Fibroblast of lung (primary cell): Measurements from ENCODE around the gene FBXO8. TPM values are rescaled to one million over a fixed set of nuclear protein-coding genes. Genes with fewer than 3 reads are reported as not detected.
A peak's percentile ranks its signal among the peaks of the same experiment; 100 is the strongest.

Experiments used
- DNase-seq, 2 donors: peaks; one replicate each; pipeline versions ENCODE4 v3.0.0 to v3.0.0-alpha.2; 2010; ENCODE audit warnings: low read depth in 2 of 2
- H2AFZ ChIP-seq: 2 replicates; pipeline ENCODE4 v1.5.1; 2012; ENCODE audit warnings: low read length, control low read depth, inconsistent platforms
- H3K27ac ChIP-seq: 2 replicates; pipeline ENCODE4 v1.5.1; 2011; ENCODE audit warnings: low read length, control low read depth; ENCODE audit not compliant: insufficient read depth
- H3K27me3 ChIP-seq: 2 replicates; pipeline ENCODE4 v1.5.1; 2011; ENCODE audit warnings: mild to moderate bottlenecking, low read length; ENCODE audit not compliant: control insufficient read depth, insufficient read depth
- H3K36me3 ChIP-seq: 2 replicates; pipeline ENCODE4 v1.5.1; 2011; ENCODE audit warnings: low read length; ENCODE audit not compliant: control insufficient read depth, insufficient read depth
- H3K4me1 ChIP-seq: 2 replicates; pipeline ENCODE4 v1.5.1; 2011; ENCODE audit warnings: low read length; ENCODE audit not compliant: control insufficient read depth, insufficient read depth; ENCODE audit errors: extremely low read depth
- H3K4me2 ChIP-seq: 2 replicates; pipeline ENCODE4 v1.5.1; 2011; ENCODE audit warnings: low read length, control low read depth; ENCODE audit not compliant: insufficient read depth; ENCODE audit errors: extremely low read depth
- H3K4me3 ChIP-seq, 4 experiments: fragments of 200-600 bp in 1 of 4; sonication (generic) in 1 of 4; replicated peaks in 1 of 4; 2 replicates each; pipeline ENCODE4 v1.5.1; 2011 to 2016; ENCODE audit warnings: low read length in 4 of 4, low read depth in 3 of 4, mild to moderate bottlenecking in 3 of 4, control low read depth in 2 of 4, inconsistent platforms in 1 of 4, mixed read lengths in 1 of 4; ENCODE audit not compliant: insufficient read depth in 1 of 4; ENCODE audit errors: control extremely low read depth in 1 of 4
- H3K79me2 ChIP-seq: 2 replicates; pipeline ENCODE4 v1.5.1; 2012; ENCODE audit warnings: mild to moderate bottlenecking, low read length, inconsistent platforms; ENCODE audit not compliant: control insufficient read depth, insufficient read depth
- H3K9ac ChIP-seq: 2 replicates; pipeline ENCODE4 v1.5.1; 2011; ENCODE audit warnings: mild to moderate bottlenecking, low read length, control low read depth; ENCODE audit not compliant: insufficient read depth
- H3K9me3 ChIP-seq: 2 replicates; pipeline ENCODE4 v1.5.1; 2012; ENCODE audit warnings: low read depth, low read length; ENCODE audit not compliant: control insufficient read depth, insufficient read depth
- H4K20me1 ChIP-seq: 2 replicates; pipeline ENCODE4 v1.5.1; 2011; ENCODE audit warnings: low read length; ENCODE audit not compliant: control insufficient read depth, insufficient read depth; ENCODE audit errors: extremely low read depth
- CTCF ChIP-seq, 2 donors: IDR thresholded peaks in 1 of 2; conservative IDR thresholded peaks in 1 of 2; 1 replicate in 1 of 2; 2 replicates in 1 of 2; pipeline ENCODE4 v1.5.1; 2011 to 2012; ENCODE audit warnings: low read length in 2 of 2, control low read depth in 1 of 2, inconsistent platforms in 1 of 2, low read depth in 1 of 2, mild to moderate bottlenecking in 1 of 2
- EZH2 ChIP-seq: IDR thresholded peaks from 2 replicates; pipeline ENCODE4 v1.5.1; 2012; ENCODE audit warnings: low read length, control low read depth, mild to moderate bottlenecking; ENCODE audit errors: missing control alignments
- polyA plus RNA-seq, 2 donors: library from polyadenylated mRNA; depleted of rRNA in 1 of 2; stranded (reverse) in 1 of 2; unstranded in 1 of 2; fragments of >200 nt; gene quantifications; 2 replicates each; pipeline ENCODE4 v1.2.1, GENCODE V29; 2011 to 2012; ENCODE audit warnings: missing spikeins in 1 of 2
- total RNA-seq: library from RNA; depleted of rRNA; stranded (reverse); fragments of >200 nt; gene quantifications from 2 replicates; pipeline ENCODE4 v1.2.1, GENCODE V29; 2014

Gene FBXO8
- total and polyA plus RNA-seq, 2 donors (not counting 1 experiment from before 2014, with no cell fraction given) = 26.7 to 46.1 TPM

- Histone ChIP-seq H2AFZ (no peak overlapping the region), H3K4me3 (no peak overlapping the region), H3K4me2 (no peak overlapping the region), H3K27ac (no peak overlapping the region), H3K9me3 (no peaks in the 10 kb centered on the region), H3K4me1 (no peaks in the 10 kb centered on the region), H3K36me3 (no peaks in the 10 kb centered on the region), H3K27me3 (no peaks in the 10 kb centered on the region), H3K79me2 (peaks cover 6% of the 10 kb centered on the region), H3K9ac (no peak overlapping the region), H4K20me1 (no peaks in the 10 kb centered on the region)
- peak in 1 of 2 donors; percentile 6 for DNase-seq
- TF ChIP-seq EZH2 (no peak), CTCF (conservative IDR thresholded peaks at IDR 0.05 in 1 of 2, IDR thresholded peaks at IDR 0.05 in 1 of 2; ENCODE audit: low read depth in 1 of 2, low read length in 2 of 2) (no peak)
These were observed 9.0 kb upstream of the FBXO8 start for GRCh38 chr4:174292473-174292872.

DNA sequence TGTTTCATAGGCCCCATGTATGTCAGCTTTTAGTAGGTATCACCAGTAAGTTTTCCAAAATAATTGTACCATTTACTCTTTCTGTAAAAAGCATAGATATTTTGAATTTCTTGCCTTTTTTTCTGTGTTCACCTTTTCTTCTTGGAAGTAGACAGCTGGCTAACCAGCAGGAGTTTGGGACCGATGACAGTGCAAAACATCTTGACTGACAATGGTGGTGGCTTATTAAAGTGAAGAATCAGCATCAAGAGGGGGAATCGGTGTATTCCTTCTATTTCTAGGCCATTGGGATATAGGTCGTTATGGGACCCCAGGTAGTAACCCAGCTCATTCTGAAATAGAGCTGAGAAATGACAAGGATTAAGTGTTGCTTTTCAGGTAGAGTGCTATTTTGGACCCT lies 3.4 kb upstream of the FBXO8 start:
- H3K4me1 ChIP-seq = no peaks in the 10 kb centered on the region
- peaks cover 21% of the 10 kb centered on the region for H3K79me2 ChIP-seq
- no peak overlapping the region for H3K9ac ChIP-seq
- no peak for DNase-seq
- no peak overlapping the region for H3K27ac ChIP-seq
- H3K9me3 ChIP-seq = no peaks in the 10 kb centered on the region
- H3K4me3 ChIP-seq = no peak overlapping the region
- H3K4me2 ChIP-seq = no peak overlapping the region
- no peak overlapping the region for H2AFZ ChIP-seq
- no peaks in the 10 kb centered on the region for H3K27me3 ChIP-seq
- no peak for TF ChIP-seq CTCF (conservative IDR thresholded peaks at IDR 0.05 in 1 of 2, IDR thresholded peaks at IDR 0.05 in 1 of 2; ENCODE audit: low read depth in 1 of 2, low read length in 2 of 2)
- TF ChIP-seq EZH2 = no peak
- no peaks in the 10 kb centered on the region for H4K20me1 ChIP-seq
- H3K36me3 ChIP-seq = no peaks in the 10 kb centered on the region

DNA sequence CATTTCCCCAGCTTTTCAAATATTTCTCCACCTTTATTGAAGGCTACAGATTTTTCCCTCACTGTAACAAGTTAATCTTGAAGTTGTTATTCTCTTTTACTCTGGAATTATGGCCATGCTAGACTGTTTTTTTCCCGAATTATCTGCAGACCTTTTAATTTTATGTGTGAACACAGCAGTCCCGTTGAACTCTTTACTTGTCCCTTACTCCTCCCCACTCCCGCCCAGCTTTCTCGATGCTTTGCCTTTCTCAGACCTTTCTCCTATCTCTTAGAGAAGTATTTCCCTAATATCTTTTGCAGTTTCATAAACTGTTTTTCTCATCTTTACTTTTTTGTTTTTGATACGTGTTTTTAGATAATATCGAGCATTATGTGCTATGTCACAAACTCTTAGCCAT lies 1.0 kb upstream of the FBXO8 start:
- Histone ChIP-seq H3K27ac (peak overlapping the region; percentile 99), H3K9me3 (no peaks in the 10 kb centered on the region), H3K27me3 (no peaks in the 10 kb centered on the region), H3K79me2 (peaks cover 34% of the 10 kb centered on the region), H4K20me1 (no peaks in the 10 kb centered on the region), H3K4me3 (peak overlapping the region; percentile 90 to 98 (median 95)), H3K4me1 (no peaks in the 10 kb centered on the region), H3K9ac (peak overlapping the region; percentile 52), H3K4me2 (peak overlapping the region; percentile 86), H3K36me3 (no peaks in the 10 kb centered on the region), H2AFZ (peak overlapping the region; percentile 96)
- TF ChIP-seq EZH2 (no peak), CTCF (conservative IDR thresholded peaks at IDR 0.05 in 1 of 2, IDR thresholded peaks at IDR 0.05 in 1 of 2; ENCODE audit: low read depth in 1 of 2, low read length in 2 of 2) (no peak)
- DNase-seq = no peak
